ENCODE results near the gene C2orf74.

GRCh38 chr2:61116302-61116701 is 45.7 kb upstream of the C2orf74 start:
- TF ChIP-seq EZH2 (IDR thresholded peaks at IDR 0.05; ENCODE audit: insufficient read depth, low read length): no peak
- TF ChIP-seq CTCF (IDR thresholded peaks at IDR 0.05; ENCODE audit: insufficient read depth, low read depth, low read length): no peak
